Activated CD8-positive, alpha-beta T cell treated with anti-CD3 and anti-CD28 coated beads for 36 hours (primary cell): ENCODE results near the gene QRSL1. TPM values are rescaled to one million over a fixed set of nuclear protein-coding genes. Genes with fewer than 3 reads are reported as not detected.
"Not testable (repeated sequence)": the region's sequence is repeated elsewhere in the genome, so short reads cannot be mapped to it uniquely, and the experiment has no call there.

ENCODE experiments used
- ATAC-seq: fragments of 200-7000 bp; cut with Tn5 transposase; one replicate; pipeline ENCODE4 v1.10.0; 2021; ENCODE audit warnings: mild to moderate bottlenecking, moderate library complexity
- CTCF ChIA-PET: fragments of 350-600 bp; sonication (Branson Sonifier 250); formaldehyde crosslinking; loops from one replicate; lab custom pipeline; 2021; ENCODE audit warnings: antibody characterized with exemption; lab: Charles Lee
- POLR2A ChIA-PET: fragments of 350-600 bp; sonication (Branson Sonifier 250); formaldehyde crosslinking; loops from one replicate; lab custom pipeline; 2021; ENCODE audit warnings: antibody characterized with exemption; lab: Charles Lee
- DNase-seq: peaks from one replicate; pipeline ENCODE4 v3.0.0-alpha.2; 2020
- H3K27ac Mint-ChIP-seq: one replicate; pipeline ENCODE4 v1.8.0; 2021; ENCODE audit warnings: mild to moderate bottlenecking, mixed read lengths
- H3K27me3 Mint-ChIP-seq: one replicate; pipeline ENCODE4 v1.8.0; 2021; ENCODE audit warnings: mixed read lengths
- H3K36me3 Mint-ChIP-seq: one replicate; pipeline ENCODE4 v1.8.0; 2021; ENCODE audit warnings: low read depth, mixed read lengths
- H3K4me1 Mint-ChIP-seq: one replicate; pipeline ENCODE4 v1.8.0; 2021; ENCODE audit warnings: low read depth, mixed read lengths
- H3K4me3 Mint-ChIP-seq: one replicate; pipeline ENCODE4 v1.8.0; 2021; ENCODE audit warnings: mild to moderate bottlenecking, moderate library complexity, mixed read lengths
- H3K9me3 Mint-ChIP-seq: one replicate; pipeline ENCODE4 v1.8.0; 2021; ENCODE audit warnings: mixed read lengths
- intact Hi-C: fragments of 100-400 bp; cut with micrococcal nuclease; formaldehyde crosslinking; loops from one replicate; pipeline ENCODE4 v1.10.0; 2022
- total RNA-seq, 2 experiments: library from RNA; stranded (reverse); gene quantifications; one replicate each; pipeline ENCODE4 v1.2.3, GENCODE V29; 2021
- TF ChIP-seq, protein P1 (sequence below): fragments of 200-600 bp; IDR thresholded peaks from one replicate; pipeline ENCODE4 v1.8.0; 2022; ENCODE audit warnings: antibody characterized with exemption, mild to moderate bottlenecking

Gene QRSL1
- total RNA-seq, 2 experiments from 2014 or later = 16.6 to 20.8 TPM

DNA sequence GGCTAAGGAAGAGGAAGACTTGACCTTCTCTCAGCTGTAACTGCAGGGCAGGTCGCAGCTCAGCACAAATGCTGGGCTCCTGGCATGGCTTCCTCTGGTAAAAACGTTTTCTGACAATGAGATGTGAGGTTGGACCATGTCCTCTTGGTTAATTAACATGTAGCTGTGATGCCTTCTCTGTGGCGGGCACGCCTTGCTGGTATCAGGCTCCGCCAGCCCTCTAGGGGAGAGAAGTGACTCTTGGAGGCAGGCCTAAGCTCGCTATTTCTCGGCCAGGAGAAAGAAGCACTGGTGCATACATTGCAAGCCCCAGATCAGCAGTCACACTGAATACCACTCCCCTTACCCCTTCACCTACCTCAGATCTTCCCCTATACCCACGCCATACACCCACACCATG is 65.0 kb downstream of the QRSL1 start:
- POLR2A ChIA-PET = no interaction called here
- DNase-seq (no peak), ATAC-seq (no peak)
- no peaks in the 10 kb centered on the region for H3K9me3 Mint-ChIP-seq
- H3K36me3 Mint-ChIP-seq = no peaks in the 10 kb centered on the region
- intact Hi-C loops = no loop called here
- H3K4me3 Mint-ChIP-seq = no peak overlapping the region
- no peak overlapping the region for H3K27ac Mint-ChIP-seq
- no peaks in the 10 kb centered on the region for H3K4me1 Mint-ChIP-seq
- TF ChIP-seq, protein P1, sequence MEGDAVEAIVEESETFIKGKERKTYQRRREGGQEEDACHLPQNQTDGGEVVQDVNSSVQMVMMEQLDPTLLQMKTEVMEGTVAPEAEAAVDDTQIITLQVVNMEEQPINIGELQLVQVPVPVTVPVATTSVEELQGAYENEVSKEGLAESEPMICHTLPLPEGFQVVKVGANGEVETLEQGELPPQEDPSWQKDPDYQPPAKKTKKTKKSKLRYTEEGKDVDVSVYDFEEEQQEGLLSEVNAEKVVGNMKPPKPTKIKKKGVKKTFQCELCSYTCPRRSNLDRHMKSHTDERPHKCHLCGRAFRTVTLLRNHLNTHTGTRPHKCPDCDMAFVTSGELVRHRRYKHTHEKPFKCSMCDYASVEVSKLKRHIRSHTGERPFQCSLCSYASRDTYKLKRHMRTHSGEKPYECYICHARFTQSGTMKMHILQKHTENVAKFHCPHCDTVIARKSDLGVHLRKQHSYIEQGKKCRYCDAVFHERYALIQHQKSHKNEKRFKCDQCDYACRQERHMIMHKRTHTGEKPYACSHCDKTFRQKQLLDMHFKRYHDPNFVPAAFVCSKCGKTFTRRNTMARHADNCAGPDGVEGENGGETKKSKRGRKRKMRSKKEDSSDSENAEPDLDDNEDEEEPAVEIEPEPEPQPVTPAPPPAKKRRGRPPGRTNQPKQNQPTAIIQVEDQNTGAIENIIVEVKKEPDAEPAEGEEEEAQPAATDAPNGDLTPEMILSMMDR = no peak
- H3K27me3 Mint-ChIP-seq = peaks cover 8% of the 10 kb centered on the region
- CTCF ChIA-PET = no interaction called here

DNA sequence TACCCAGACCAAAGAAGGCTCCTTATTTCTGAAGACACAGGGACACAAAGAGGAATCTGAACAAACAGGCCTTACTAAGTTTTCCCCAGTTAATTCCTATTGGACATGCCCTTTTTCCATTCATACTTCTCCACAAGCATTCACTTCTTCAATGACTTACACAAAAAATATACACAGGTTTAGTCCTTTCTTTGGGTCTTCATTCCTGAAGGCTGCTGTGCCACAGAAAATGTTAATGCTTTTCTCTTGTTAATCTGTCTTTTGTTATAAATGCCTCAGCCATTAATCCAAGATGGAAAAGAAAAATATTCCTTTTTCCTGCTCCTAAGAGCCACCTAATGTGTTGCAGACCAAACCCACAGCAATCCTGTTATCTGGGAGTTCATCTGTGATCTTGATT is 71.2 kb downstream of the QRSL1 start:
- POLR2A ChIA-PET = no interaction called here
- DNase-seq = no peak
- Mint-ChIP-seq H3K4me1 (peaks cover 2% of the 10 kb centered on the region), H3K4me3 (no peak overlapping the region), H3K9me3 (peaks cover 2% of the 10 kb centered on the region), H3K27me3 (peaks cover 10% of the 10 kb centered on the region), H3K36me3 (no peaks in the 10 kb centered on the region), H3K27ac (no peak overlapping the region)
- CTCF ChIA-PET = interaction anchor here (1.0 kb wide), 1 partner anchor 186 kb away, joined by 3 read pairs; no protein-coding TSS in a partner anchor
- TF ChIP-seq, protein P1 = no peak
- ATAC-seq = no peak
- intact Hi-C loops = no loop called here

DNA sequence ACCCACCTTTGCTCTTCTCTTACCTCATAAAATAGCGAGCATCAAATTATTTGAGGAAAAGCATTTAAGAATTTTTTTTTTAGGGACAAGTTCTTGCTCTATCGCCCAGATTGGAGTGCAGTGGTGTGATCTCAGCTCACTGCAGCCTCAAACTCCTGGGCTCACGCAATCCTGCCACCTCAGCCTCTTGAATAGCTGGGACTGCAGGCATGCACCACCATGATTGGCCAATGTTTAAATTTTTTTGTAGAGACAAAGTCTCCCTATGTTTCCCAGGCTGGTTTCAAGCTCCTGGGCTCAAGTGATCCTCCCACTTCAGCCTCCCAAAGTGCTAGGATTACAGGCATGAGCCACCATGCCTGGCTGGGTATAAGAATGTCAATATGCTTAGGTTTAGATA is 71.8 kb downstream of the QRSL1 start:
- intact Hi-C loops, POLR2A ChIA-PET, DNase-seq, H3K4me1 Mint-ChIP-seq, CTCF ChIA-PET, H3K4me3 Mint-ChIP-seq, ATAC-seq, H3K36me3 Mint-ChIP-seq, H3K9me3 Mint-ChIP-seq, H3K27ac Mint-ChIP-seq: not testable (repeated sequence)
- peaks cover 10% of the 10 kb centered on the region for H3K27me3 Mint-ChIP-seq

DNA sequence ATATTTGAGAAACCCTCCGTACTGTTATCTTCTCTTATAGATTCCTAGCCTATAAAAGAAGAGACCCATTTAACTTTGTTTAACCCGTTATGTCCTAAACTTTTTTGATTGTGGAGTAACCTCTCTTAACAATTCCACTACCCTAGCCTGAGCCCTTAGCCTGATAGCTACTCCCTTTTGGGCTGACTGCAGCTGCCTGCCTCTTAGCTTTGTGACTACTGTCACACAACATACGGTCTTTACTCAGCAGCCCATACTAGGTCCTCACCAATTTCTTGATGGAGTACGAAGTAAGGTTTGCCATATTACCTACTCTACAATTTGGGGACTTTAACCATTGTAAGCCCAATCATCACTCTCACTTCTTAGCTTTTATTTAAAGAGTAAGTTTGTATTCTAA is 72.7 kb downstream of the QRSL1 start:
- H3K9me3 Mint-ChIP-seq = peaks cover 2% of the 10 kb centered on the region
- TF ChIP-seq, protein P1 = no peak
- DNase-seq (no peak), ATAC-seq (no peak)
- no peak overlapping the region for H3K4me3 Mint-ChIP-seq
- POLR2A ChIA-PET = no interaction called here
- no peak overlapping the region for H3K27ac Mint-ChIP-seq
- H3K4me1 Mint-ChIP-seq = peaks cover 2% of the 10 kb centered on the region
- intact Hi-C loops = no loop called here
- CTCF ChIA-PET = no interaction called here
- peaks cover 10% of the 10 kb centered on the region for H3K27me3 Mint-ChIP-seq
- H3K36me3 Mint-ChIP-seq = no peaks in the 10 kb centered on the region

DNA sequence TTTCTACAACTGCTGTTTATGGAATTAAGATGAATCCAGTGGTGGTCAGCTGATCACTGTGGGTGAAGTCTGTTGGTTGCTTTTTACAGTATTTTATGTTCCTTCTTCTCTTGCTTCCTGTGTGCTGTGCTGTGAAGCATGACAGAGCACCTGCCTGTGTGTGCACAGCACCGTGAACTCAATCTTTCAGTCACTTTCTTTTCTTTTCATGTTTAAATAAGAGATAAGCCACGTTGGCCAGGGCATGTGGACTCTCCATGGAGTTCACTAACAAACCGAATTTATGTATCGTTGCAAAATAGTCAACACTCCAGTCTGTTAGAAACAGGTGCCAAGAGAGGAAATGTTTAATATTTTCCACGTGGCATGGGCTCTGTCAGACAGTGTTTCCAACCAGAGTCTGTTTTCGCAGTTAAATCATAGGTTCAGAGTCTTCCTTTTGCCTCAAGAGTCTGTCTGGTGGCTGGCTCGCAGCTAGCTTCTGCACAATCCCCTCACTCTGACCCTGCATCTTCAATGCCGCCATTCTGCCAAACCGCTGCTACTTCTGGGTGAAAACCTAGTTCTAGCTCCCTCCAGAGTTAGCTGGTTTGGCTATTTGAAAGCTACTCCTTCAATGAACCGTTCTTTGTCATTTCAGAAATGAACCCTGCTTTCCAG is 73.2 kb downstream of the QRSL1 start:
- peaks cover 10% of the 10 kb centered on the region for H3K27me3 Mint-ChIP-seq
- H3K9me3 Mint-ChIP-seq = peaks cover 2% of the 10 kb centered on the region
- no peak for ATAC-seq
- ChIA-PET CTCF (no interaction called here), POLR2A (no interaction called here)
- intact Hi-C loops = no loop called here
- TF ChIP-seq, protein P1 = no peak
- H3K4me1 Mint-ChIP-seq = peaks cover 2% of the 10 kb centered on the region
- H3K27ac Mint-ChIP-seq = no peak overlapping the region
- no peak overlapping the region for H3K4me3 Mint-ChIP-seq
- no peaks in the 10 kb centered on the region for H3K36me3 Mint-ChIP-seq
- peak; percentile 3 for DNase-seq
